Right cardiac atrium (tissue), 5 donors: ENCODE data around the gene ALG12. TPM values are rescaled to one million over a fixed set of nuclear protein-coding genes. Genes with fewer than 3 reads are reported as not detected.

Experiments
- ATAC-seq, 2 donors: fragments of 200-7000 bp; cut with Tn5 transposase; one replicate each; pipeline versions ENCODE4 v1.8.0 to v1.9.1; 2020; ENCODE audit warnings: moderate library complexity in 2 of 2, mild to moderate bottlenecking in 1 of 2
- DNase-seq, 3 donors: peaks; one replicate each; pipeline ENCODE4 v3.0.0-alpha.2; 2020
- H3K27ac ChIP-seq: one replicate; pipeline ENCODE4 v1.5.1; 2013; ENCODE audit warnings: mild to moderate bottlenecking, low read length, control low read depth, moderate library complexity
- H3K27me3 ChIP-seq: one replicate; pipeline ENCODE4 v1.6.1; 2013; ENCODE audit not compliant: control insufficient read depth, insufficient read depth
- H3K4me1 ChIP-seq: one replicate; pipeline ENCODE4 v1.6.1; 2013; ENCODE audit warnings: low read length; ENCODE audit not compliant: control insufficient read depth, insufficient read depth
- H3K4me3 ChIP-seq: one replicate; pipeline ENCODE4 v1.5.1; 2013; ENCODE audit warnings: low read length, control low read depth
- H3K9me3 ChIP-seq: one replicate; pipeline ENCODE4 v1.6.1; 2013; ENCODE audit warnings: low read length; ENCODE audit not compliant: control insufficient read depth
- WGBS: extraction: QIAGEN DNeasy Blood & Tissue Kit; methylation state at CpG from one replicate; pipeline ENCODE4 v1.1.7; 2013; 5-methylcytosine and 5-hydroxymethylcytosine counted together
- intact Hi-C, 4 donors: fragments of 100-400 bp; cut with DNase I; formaldehyde crosslinking; loops; one replicate each; pipeline versions ENCODE4 v1.11.0 to v1.14.0; 2022 to 2023
- polyA plus RNA-seq: library from polyadenylated mRNA; stranded (reverse); fragments of 200-250 nt; gene quantifications from one replicate; pipeline ENCODE4 v1.2.3, GENCODE V29; 2013
- total RNA-seq, 4 donors: library from RNA; stranded (reverse); fragmentation: NEBNext Ultra II Directional; extraction: Animal tissue kit (Norgen Biotek cat#: 25700); gene quantifications; one replicate each; pipeline ENCODE4 v1.2.1, GENCODE V29; 2021
- donor health status: healthy with polysubstance abuse.
- donor health status: DM: no; HTN: yes; CAD: no.
- donor health status: DM: no; HTN: no; CAD: no.
- donor health status: DM: no; HTN: yes; CAD: no; lungs with severe emphysema.
- donor health status: DM: yes; HTN: yes; CAD: no.

The ALG12 gene
- total and polyA plus RNA-seq, 5 donors: 13.0 to 19.7 (median 16.2) TPM

GRCh38 chr22:49943771-49944398 lies 25.6 kb upstream of the ALG12 start:
- intact Hi-C loops: no loop called here
- Histone ChIP-seq H3K4me3 (no peak overlapping the region), H3K27ac (no peak overlapping the region), H3K9me3 (no peaks in the 10 kb centered on the region), H3K27me3 (no peaks in the 10 kb centered on the region), H3K4me1 (no peaks in the 10 kb centered on the region)
- ATAC-seq (peak in 1 of 2 donors; percentile 5), DNase-seq (no peak)
- whole genome bisulfite sequencing: 83% methylated on average over 25 of the region's 25 CpGs

- Histone ChIP-seq H3K27ac (no peak overlapping the region), H3K27me3 (no peaks in the 10 kb centered on the region), H3K9me3 (no peaks in the 10 kb centered on the region), H3K4me3 (no peak overlapping the region), H3K4me1 (no peaks in the 10 kb centered on the region)
- ATAC-seq: no peak
- intact Hi-C loops: no loop called here
- DNase-seq: no peak
- WGBS: 87% methylated on average over 11 of the region's 11 CpGs
These were observed 25.1 kb upstream of the ALG12 start for GRCh38 chr22:49943405-49943765.

GRCh38 chr22:49942565-49943404 lies 24.5 kb upstream of the ALG12 start:
- 90% methylated on average over 21 of the region's 21 CpGs for WGBS
- no peaks in the 10 kb centered on the region for H3K27me3 ChIP-seq
- DNase-seq (no peak), ATAC-seq (no peak)
- H3K9me3 ChIP-seq: no peaks in the 10 kb centered on the region
- peaks cover under 1% of the 10 kb centered on the region for H3K4me1 ChIP-seq
- H3K4me3 ChIP-seq: no peak overlapping the region
- intact Hi-C loops: no loop called here
- no peak overlapping the region for H3K27ac ChIP-seq

- Histone ChIP-seq H3K4me1 (peaks cover 6% of the 10 kb centered on the region), H3K9me3 (no peaks in the 10 kb centered on the region), H3K27me3 (no peaks in the 10 kb centered on the region), H3K27ac (no peak overlapping the region), H3K4me3 (no peak overlapping the region)
- DNase-seq (no peak), ATAC-seq (no peak)
- intact Hi-C loops: no loop called here
- 90% methylated on average over 17 of the region's 17 CpGs for WGBS
These were observed 23.5 kb upstream of the ALG12 start for GRCh38 chr22:49941507-49942316.

- peaks cover 17% of the 10 kb centered on the region for H3K4me1 ChIP-seq
- no peak for DNase-seq
- H3K27me3 ChIP-seq: no peaks in the 10 kb centered on the region
- no peak overlapping the region for H3K4me3 ChIP-seq
- ATAC-seq: no peak
- 80% methylated on average over 19 of the region's 19 CpGs for WGBS
- no peak overlapping the region for H3K27ac ChIP-seq
- intact Hi-C loops: loop anchor here in 1 of 4 donors (10.0 kb wide), 1 partner anchor 276 kb away; no protein-coding TSS in a partner anchor
- no peaks in the 10 kb centered on the region for H3K9me3 ChIP-seq
These were observed 20.4 kb upstream of the ALG12 start for GRCh38 chr22:49938565-49939136.

- intact Hi-C loops: loop anchor here in 2 of 4 donors (2.0 to 10.0 kb wide), 2 partner anchors 21 to 277 kb away; no protein-coding TSS in a partner anchor
These were observed 19.7 kb upstream of the ALG12 start for GRCh38 chr22:49937758-49938564.

GRCh38 chr22:49936973-49937757 lies 18.9 kb upstream of the ALG12 start:
- WGBS: 30% methylated on average over 21 of the region's 21 CpGs
- ATAC-seq: peak; percentile 6 to 17
- peaks cover 19% of the 10 kb centered on the region for H3K4me1 ChIP-seq
- no peaks in the 10 kb centered on the region for H3K9me3 ChIP-seq
- DNase-seq: peak in 1 of 3 donors; percentile 82
- H3K27ac ChIP-seq: peak overlapping the region; percentile 53
- no peaks in the 10 kb centered on the region for H3K27me3 ChIP-seq
- intact Hi-C loops: loop anchor here in 2 of 4 donors (2.0 to 10.0 kb wide), 2 partner anchors 22 to 278 kb away; no protein-coding TSS in a partner anchor
- no peak overlapping the region for H3K4me3 ChIP-seq

More at GRCh38 chr22:49937758-49938564, 19.7 kb upstream of the ALG12 start:
- ATAC-seq: no peak
- WGBS: 57% methylated on average over 27 of the region's 27 CpGs
- no peak overlapping the region for H3K4me3 ChIP-seq
- H3K27ac ChIP-seq: peak overlapping the region; percentile 53
- H3K27me3 ChIP-seq: no peaks in the 10 kb centered on the region
- peak in 2 of 3 donors; percentile 82 to 87 for DNase-seq
- H3K4me1 ChIP-seq: peaks cover 19% of the 10 kb centered on the region
- H3K9me3 ChIP-seq: no peaks in the 10 kb centered on the region

- Histone ChIP-seq H3K27me3 (no peaks in the 10 kb centered on the region), H3K4me3 (peak overlapping the region; percentile 47), H3K27ac (peak overlapping the region; percentile 53), H3K9me3 (no peaks in the 10 kb centered on the region), H3K4me1 (peaks cover 19% of the 10 kb centered on the region)
- peak; percentile 95 to 96 (median 96) for DNase-seq
- ATAC-seq: peak; percentile 72 to 86
- intact Hi-C loops: loop anchor here in 2 of 4 donors (2.0 to 10.0 kb wide), 2 partner anchors 23 to 279 kb away; no protein-coding TSS in a partner anchor
- 4% methylated on average over 52 of the region's 52 CpGs for WGBS
These were observed 18.1 kb upstream of the ALG12 start for GRCh38 chr22:49936018-49936972.
